Testis (tissue), 2 donors: ENCODE results near the gene EYA3.

Experiments
- POLR2A ChIP-seq: fragments of 450-650 bp; IDR thresholded peaks from one replicate; pipeline ENCODE4 v1.6.1; 2017; ENCODE audit warnings: antibody characterized with exemption, mild to moderate bottlenecking, moderate library complexity
- TF ChIP-seq, protein P1 (sequence below), 3 experiments: fragments of 450-650 bp in 2 of 3; fragments of 200-600 bp in 1 of 3; sonication (generic) in 1 of 3; IDR thresholded peaks; one replicate each; pipeline ENCODE4 v1.5.1; 2016 to 2019; ENCODE audit warnings: antibody characterized with exemption in 3 of 3, mild to moderate bottlenecking in 2 of 3, moderate library complexity in 1 of 3

DNA sequence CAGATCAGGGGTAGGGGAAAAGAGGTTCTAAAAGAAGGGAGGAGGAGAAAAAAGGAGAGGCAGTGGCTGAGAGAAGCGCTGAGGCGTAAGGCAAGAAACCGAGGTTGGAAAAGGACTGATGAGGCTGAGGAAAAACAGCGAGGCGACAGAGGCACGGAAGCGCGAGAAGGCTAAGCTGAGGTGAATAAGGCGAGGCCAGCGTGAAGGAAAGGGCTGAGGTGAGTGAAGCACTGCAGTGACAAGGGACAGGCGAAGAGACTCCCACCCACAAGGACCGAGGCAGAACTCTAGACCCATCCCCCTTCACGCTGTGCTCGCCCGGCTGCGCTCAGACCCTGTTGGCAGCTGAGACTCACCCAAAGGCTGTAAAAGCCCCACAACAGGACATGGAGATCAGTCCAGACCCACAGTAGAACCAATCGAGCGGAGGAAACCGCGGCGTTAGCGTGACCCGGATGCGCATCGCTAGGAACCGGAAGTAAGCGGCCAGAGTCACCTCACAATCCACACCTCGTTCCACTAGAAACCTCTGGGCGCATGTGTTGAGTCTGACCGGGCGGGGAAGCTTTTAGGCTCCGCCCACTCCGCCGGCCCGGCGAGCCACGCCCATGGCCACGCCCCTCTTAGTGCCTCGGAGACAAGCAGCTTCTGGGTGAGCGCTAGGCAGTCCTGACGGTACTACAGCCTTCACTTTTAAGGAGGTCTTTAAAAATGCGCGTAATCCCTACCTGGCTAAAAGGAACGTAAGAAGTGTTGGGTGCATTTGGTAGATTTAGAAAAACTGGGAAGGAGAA is at the start of gene EYA3:
- TF ChIP-seq POLR2A: no peak
- TF ChIP-seq, protein P1, sequence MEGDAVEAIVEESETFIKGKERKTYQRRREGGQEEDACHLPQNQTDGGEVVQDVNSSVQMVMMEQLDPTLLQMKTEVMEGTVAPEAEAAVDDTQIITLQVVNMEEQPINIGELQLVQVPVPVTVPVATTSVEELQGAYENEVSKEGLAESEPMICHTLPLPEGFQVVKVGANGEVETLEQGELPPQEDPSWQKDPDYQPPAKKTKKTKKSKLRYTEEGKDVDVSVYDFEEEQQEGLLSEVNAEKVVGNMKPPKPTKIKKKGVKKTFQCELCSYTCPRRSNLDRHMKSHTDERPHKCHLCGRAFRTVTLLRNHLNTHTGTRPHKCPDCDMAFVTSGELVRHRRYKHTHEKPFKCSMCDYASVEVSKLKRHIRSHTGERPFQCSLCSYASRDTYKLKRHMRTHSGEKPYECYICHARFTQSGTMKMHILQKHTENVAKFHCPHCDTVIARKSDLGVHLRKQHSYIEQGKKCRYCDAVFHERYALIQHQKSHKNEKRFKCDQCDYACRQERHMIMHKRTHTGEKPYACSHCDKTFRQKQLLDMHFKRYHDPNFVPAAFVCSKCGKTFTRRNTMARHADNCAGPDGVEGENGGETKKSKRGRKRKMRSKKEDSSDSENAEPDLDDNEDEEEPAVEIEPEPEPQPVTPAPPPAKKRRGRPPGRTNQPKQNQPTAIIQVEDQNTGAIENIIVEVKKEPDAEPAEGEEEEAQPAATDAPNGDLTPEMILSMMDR (IDR thresholded peaks at IDR 0.05): peak in 1 of 3 experiments; percentile 31
